HepG2 (cell line): ENCODE measurements around the gene SH3GL1. TPM values are rescaled to one million over a fixed set of nuclear protein-coding genes. Genes with fewer than 3 reads are reported as not detected.

Source experiments
- BORCS8-MEF2B ChIP-seq: sonication (generic); formaldehyde crosslinking; IDR thresholded peaks from 2 replicates; pipeline ENCODE4 v1.8.0; 2022; ENCODE audit warnings: mild to moderate bottlenecking, missing genetic modification reagents
- DMAP1 ChIP-seq: IDR thresholded peaks from 2 replicates; pipeline ENCODE4 v1.6.1; 2016
- GATAD2A ChIP-seq: IDR thresholded peaks from 2 replicates; pipeline ENCODE4 v1.6.1; 2016
- HIVEP1 ChIP-seq: sonication (generic); formaldehyde crosslinking; IDR thresholded peaks from 2 replicates; pipeline ENCODE4 v1.4.0; 2020; ENCODE audit warnings: mild to moderate bottlenecking, missing genetic modification reagents
- HNF4A ChIP-seq: sonication (generic); formaldehyde crosslinking; IDR thresholded peaks from 2 replicates; pipeline ENCODE4 v1.4.0; 2020; ENCODE audit warnings: missing genetic modification reagents
- KDM3A ChIP-seq: IDR thresholded peaks from 2 replicates; pipeline ENCODE4 v1.6.1; 2018; ENCODE audit warnings: low read depth, missing compliant biosample characterization
- MIXL1 ChIP-seq: IDR thresholded peaks from 2 replicates; pipeline ENCODE4 v1.6.1; 2016
- MYC ChIP-seq: sonication (generic); formaldehyde crosslinking; IDR thresholded peaks from 2 replicates; pipeline ENCODE4 v1.9.0; 2021; ENCODE audit warnings: missing genetic modification reagents, borderline replicate concordance
- RXRA ChIP-seq: sonication (generic); formaldehyde crosslinking; IDR thresholded peaks from 2 replicates; pipeline ENCODE4 v1.5.1; 2020; ENCODE audit warnings: missing genetic modification reagents
- SAP130 ChIP-seq: IDR thresholded peaks from 2 replicates; pipeline ENCODE4 v1.6.1; 2016; ENCODE audit warnings: low read depth
- TARDBP ChIP-seq: sonication (generic); formaldehyde crosslinking; IDR thresholded peaks from 2 replicates; pipeline ENCODE4 v1.8.0; 2022; ENCODE audit warnings: mild to moderate bottlenecking, missing genetic modification reagents
- TGIF2 ChIP-seq: IDR thresholded peaks from 2 replicates; pipeline ENCODE4 v1.6.1; 2016; ENCODE audit warnings: control low read depth, missing compliant biosample characterization
- ZNF160 ChIP-seq: sonication (generic); formaldehyde crosslinking; IDR thresholded peaks from 2 replicates; pipeline ENCODE4 v1.8.0; 2022; ENCODE audit warnings: mild to moderate bottlenecking, inconsistent platforms, missing genetic modification reagents
- ZNF180 ChIP-seq: sonication (generic); formaldehyde crosslinking; IDR thresholded peaks from 2 replicates; pipeline ENCODE4 v1.4.0; 2020; ENCODE audit warnings: low read depth, missing genetic modification reagents, borderline replicate concordance
- ZNF292 ChIP-seq: sonication (generic); formaldehyde crosslinking; IDR thresholded peaks from 2 replicates; pipeline ENCODE4 v1.8.1; 2022; ENCODE audit warnings: mild to moderate bottlenecking, low read depth, missing genetic modification reagents, borderline replicate concordance
- ZNF430 ChIP-seq: sonication (generic); formaldehyde crosslinking; IDR thresholded peaks from 2 replicates; pipeline ENCODE4 v1.9.0; 2021; ENCODE audit warnings: mild to moderate bottlenecking, missing genetic modification reagents
- ZNF44 ChIP-seq: sonication (generic); formaldehyde crosslinking; IDR thresholded peaks from 2 replicates; pipeline ENCODE4 v1.5.1; 2020; ENCODE audit warnings: mild to moderate bottlenecking, missing genetic modification reagents
- ZNF556 ChIP-seq: sonication (generic); formaldehyde crosslinking; IDR thresholded peaks from 2 replicates; pipeline ENCODE4 v1.4.0; 2020; ENCODE audit warnings: mild to moderate bottlenecking, missing genetic modification reagents, borderline replicate concordance
- ZNF660 ChIP-seq: sonication (generic); formaldehyde crosslinking; IDR thresholded peaks from 2 replicates; pipeline ENCODE4 v1.5.1; 2020; ENCODE audit warnings: mild to moderate bottlenecking, low read depth, missing genetic modification reagents, borderline replicate concordance
- ZNF878 ChIP-seq: sonication (generic); formaldehyde crosslinking; IDR thresholded peaks from 2 replicates; pipeline ENCODE4 v1.8.1; 2023; ENCODE audit warnings: mild to moderate bottlenecking, missing genetic modification reagents, moderate library complexity
- ZNF879 ChIP-seq: sonication (generic); formaldehyde crosslinking; IDR thresholded peaks from 2 replicates; pipeline ENCODE4 v1.8.1; 2023; ENCODE audit warnings: missing genetic modification reagents
- polyA plus RNA-seq, 8 experiments: library from polyadenylated mRNA; depleted of rRNA in 3 of 8; stranded (reverse) in 7 of 8; unstranded in 1 of 8; fragments of >200 nt; fragmentation: Illumina TruSeq in 4 of 8; extraction: Trizol in 4 of 8; gene quantifications; 2 replicates each; pipeline versions ENCODE4 v1.2.1 to v1.2.3, GENCODE V29; 2011 to 2016; ENCODE audit warnings: low read depth in 4 of 8, missing spikeins in 1 of 8, mixed read lengths in 1 of 8; ENCODE audit not compliant: insufficient read depth in 1 of 8
- total RNA-seq, 5 experiments: library from RNA; depleted of rRNA; stranded (reverse); fragments of >200 nt; fragmentation: Illumina TruSeq; extraction: Trizol; gene quantifications; 2 replicates each; pipeline ENCODE4 v1.2.3, GENCODE V29; 2016; ENCODE audit warnings: low read depth in 1 of 5
- TF ChIP-seq, protein P1 (sequence below): IDR thresholded peaks from 2 replicates; pipeline ENCODE4 v1.6.1; 2012; ENCODE audit warnings: low read depth, low read length, improper control_type of control experiment
- TF ChIP-seq, protein P2 (sequence below): sonication (generic); formaldehyde crosslinking; IDR thresholded peaks from 2 replicates; pipeline ENCODE4 v1.4.0; 2020; ENCODE audit warnings: mild to moderate bottlenecking, missing genetic modification reagents, borderline replicate concordance
- TF ChIP-seq, protein P3 (sequence below): sonication (generic); formaldehyde crosslinking; IDR thresholded peaks from 2 replicates; pipeline ENCODE4 v1.5.0; 2020; ENCODE audit warnings: mild to moderate bottlenecking, missing genetic modification reagents
- TF ChIP-seq, protein P4 (sequence below): sonication (generic); formaldehyde crosslinking; IDR thresholded peaks from 2 replicates; pipeline ENCODE4 v1.8.0; 2022; ENCODE audit warnings: mild to moderate bottlenecking, missing genetic modification reagents, moderate library complexity

SH3GL1 gene
- total and polyA plus RNA-seq, 2 of the 13 experiments (the other 11 are each of a cell fraction or from before 2014, with no cell fraction given): 33.0 to 45.1 TPM

DNA sequence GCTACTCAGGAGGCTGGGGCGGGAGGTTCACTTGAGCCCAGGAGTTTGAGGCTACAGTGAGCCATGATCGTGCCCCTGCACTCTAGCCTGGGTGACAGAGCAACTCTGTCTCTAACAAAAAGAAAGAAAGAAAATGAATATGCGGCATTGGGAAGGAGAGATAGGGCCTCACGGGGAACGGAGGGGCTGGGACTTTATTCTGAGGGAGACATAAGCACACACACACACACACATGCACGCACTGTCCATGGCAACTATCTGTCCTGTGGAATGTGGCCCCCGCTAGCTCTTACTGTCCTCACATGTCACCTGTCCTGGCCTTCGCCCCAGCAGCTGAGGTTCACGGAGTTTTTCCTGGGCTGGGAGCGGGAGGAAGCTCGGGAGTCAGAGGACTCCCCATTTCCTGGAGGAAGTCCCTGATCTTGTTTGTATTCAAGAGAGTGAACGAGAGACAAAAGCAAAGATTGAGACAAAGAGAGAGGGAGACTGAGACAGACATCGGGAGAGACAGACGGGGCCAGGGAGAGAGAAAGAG lies 62.4 kb downstream of the SH3GL1 start (continued):
- TF ChIP-seq, protein P1, sequence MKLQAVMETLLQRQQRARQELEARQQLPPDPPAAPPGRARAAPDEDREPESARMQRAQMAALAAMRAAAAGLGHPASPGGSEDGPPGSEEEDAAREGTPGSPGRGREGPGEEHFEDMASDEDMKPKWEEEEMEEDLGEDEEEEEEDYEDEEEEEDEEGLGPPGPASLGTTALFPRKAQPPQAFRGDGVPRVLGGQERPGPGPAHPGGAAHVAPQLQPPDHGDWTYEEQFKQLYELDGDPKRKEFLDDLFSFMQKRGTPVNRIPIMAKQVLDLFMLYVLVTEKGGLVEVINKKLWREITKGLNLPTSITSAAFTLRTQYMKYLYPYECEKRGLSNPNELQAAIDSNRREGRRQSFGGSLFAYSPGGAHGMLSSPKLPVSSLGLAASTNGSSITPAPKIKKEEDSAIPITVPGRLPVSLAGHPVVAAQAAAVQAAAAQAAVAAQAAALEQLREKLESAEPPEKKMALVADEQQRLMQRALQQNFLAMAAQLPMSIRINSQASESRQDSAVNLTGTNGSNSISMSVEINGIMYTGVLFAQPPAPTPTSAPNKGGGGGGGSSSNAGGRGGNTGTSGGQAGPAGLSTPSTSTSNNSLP: no peak; the same call in 1 of the 2 replicates
- 0 out of 2 replicates have a peak, but pooled peaks have one; percentile 20 for TF ChIP-seq BORCS8-MEF2B
- TF ChIP-seq, protein P2, sequence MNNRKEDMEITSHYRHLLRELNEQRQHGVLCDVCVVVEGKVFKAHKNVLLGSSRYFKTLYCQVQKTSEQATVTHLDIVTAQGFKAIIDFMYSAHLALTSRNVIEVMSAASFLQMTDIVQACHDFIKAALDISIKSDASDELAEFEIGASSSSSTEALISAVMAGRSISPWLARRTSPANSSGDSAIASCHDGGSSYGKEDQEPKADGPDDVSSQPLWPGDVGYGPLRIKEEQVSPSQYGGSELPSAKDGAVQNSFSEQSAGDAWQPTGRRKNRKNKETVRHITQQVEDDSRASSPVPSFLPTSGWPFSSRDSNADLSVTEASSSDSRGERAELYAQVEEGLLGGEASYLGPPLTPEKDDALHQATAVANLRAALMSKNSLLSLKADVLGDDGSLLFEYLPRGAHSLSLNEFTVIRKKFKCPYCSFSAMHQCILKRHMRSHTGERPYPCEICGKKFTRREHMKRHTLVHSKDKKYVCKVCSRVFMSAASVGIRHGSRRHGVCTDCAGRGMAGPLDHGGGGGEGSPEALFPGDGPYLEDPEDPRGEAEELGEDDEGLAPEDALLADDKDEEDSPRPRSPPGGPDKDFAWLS (CRISPR knock-in tag): no peak
- TF ChIP-seq SAP130 (CRISPR knock-in tag): peak; percentile 86
- peak; percentile 47 for TF ChIP-seq GATAD2A
- no peak for TF ChIP-seq ZNF660 (CRISPR knock-in tag)
- TF ChIP-seq ZNF556 (CRISPR knock-in tag): 0 out of 2 replicates have a peak, but pooled peaks have one; percentile 19
- TF ChIP-seq TARDBP (CRISPR knock-in tag): peak; percentile 50; the same call in 1 of the 2 replicates
- TF ChIP-seq HIVEP1 (CRISPR knock-in tag): 0 out of 2 replicates have a peak, but pooled peaks have one; percentile 22
- TF ChIP-seq DMAP1 (CRISPR knock-in tag): peak; percentile 48; the same call in 1 of the 2 replicates
- TF ChIP-seq, protein P3, sequence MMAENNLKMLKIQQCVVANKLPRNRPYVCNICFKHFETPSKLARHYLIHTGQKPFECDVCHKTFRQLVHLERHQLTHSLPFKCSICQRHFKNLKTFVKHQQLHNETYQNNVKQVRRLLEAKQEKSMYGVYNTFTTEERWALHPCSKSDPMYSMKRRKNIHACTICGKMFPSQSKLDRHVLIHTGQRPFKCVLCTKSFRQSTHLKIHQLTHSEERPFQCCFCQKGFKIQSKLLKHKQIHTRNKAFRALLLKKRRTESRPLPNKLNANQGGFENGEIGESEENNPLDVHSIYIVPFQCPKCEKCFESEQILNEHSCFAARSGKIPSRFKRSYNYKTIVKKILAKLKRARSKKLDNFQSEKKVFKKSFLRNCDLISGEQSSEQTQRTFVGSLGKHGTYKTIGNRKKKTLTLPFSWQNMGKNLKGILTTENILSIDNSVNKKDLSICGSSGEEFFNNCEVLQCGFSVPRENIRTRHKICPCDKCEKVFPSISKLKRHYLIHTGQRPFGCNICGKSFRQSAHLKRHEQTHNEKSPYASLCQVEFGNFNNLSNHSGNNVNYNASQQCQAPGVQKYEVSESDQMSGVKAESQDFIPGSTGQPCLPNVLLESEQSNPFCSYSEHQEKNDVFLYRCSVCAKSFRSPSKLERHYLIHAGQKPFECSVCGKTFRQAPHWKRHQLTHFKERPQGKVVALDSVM (CRISPR knock-in tag): peak; percentile 97
- TF ChIP-seq MYC (CRISPR knock-in tag): peak; percentile 29; the same call in 1 of the 2 replicates
- TF ChIP-seq ZNF878 (CRISPR knock-in tag): 0 out of 2 replicates have a peak, but pooled peaks have one; percentile 30
- 0 out of 2 replicates have a peak, but pooled peaks have one; percentile 52 for TF ChIP-seq KDM3A (CRISPR knock-in tag)
- no peak for TF ChIP-seq ZNF879
- TF ChIP-seq, protein P4, sequence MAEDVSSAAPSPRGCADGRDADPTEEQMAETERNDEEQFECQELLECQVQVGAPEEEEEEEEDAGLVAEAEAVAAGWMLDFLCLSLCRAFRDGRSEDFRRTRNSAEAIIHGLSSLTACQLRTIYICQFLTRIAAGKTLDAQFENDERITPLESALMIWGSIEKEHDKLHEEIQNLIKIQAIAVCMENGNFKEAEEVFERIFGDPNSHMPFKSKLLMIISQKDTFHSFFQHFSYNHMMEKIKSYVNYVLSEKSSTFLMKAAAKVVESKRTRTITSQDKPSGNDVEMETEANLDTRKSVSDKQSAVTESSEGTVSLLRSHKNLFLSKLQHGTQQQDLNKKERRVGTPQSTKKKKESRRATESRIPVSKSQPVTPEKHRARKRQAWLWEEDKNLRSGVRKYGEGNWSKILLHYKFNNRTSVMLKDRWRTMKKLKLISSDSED (CRISPR knock-in tag): no peak
- peak; percentile 65 for TF ChIP-seq HNF4A (CRISPR knock-in tag)
- TF ChIP-seq MIXL1: 0 out of 2 replicates have a peak, but pooled peaks have one; percentile 5
- TF ChIP-seq ZNF292 (CRISPR knock-in tag): peak; percentile 70; the same call in 1 of the 2 replicates
- TF ChIP-seq RXRA (CRISPR knock-in tag): peak; percentile 89
- no peak for TF ChIP-seq ZNF180 (CRISPR knock-in tag)
- TF ChIP-seq ZNF160 (CRISPR knock-in tag): 0 out of 2 replicates have a peak, but pooled peaks have one; percentile 23
- TF ChIP-seq ZNF44: 0 out of 2 replicates have a peak, but pooled peaks have one; percentile 39
- 0 out of 2 replicates have a peak, but pooled peaks have one; percentile 41 for TF ChIP-seq TGIF2 (CRISPR knock-in tag)
- TF ChIP-seq ZNF430 (CRISPR knock-in tag): peak; percentile 25; the same call in 1 of the 2 replicates
